ENCODE measurements around the gene SORBS1.

The SORBS1 gene

DNA sequence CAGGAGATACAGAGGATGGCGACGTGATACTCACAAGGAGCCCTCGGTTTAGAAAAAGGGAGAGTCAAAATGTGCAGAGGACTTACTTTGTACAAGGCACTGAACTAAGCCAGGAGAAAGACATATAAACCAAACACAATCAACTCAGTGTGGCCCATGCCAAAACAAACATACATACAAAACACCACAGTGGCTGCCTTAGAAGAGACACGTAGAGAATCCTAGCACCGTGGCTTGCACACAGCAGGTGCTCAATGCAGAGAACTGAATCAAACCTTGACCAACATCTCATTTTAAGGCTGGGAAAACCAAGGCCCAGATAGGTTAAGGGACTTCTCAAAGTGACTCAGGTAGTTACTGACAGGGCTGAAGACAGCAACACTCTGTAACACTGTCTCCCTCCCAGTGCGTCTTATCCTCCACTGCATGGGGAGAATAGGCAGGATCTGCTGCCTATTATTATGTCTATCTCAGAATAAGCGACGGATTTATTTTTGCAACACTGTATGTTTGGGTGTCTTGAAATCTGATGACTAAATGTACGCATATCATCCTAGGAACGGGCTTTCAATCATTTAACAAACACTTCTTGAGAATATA lies 11.0 kb downstream of the SORBS1 start:
- H3K4me3 ChIP-seq (ENCODE audit: low read length), result no peak overlapping the region
- no peak overlapping the region for H3K9ac ChIP-seq (ENCODE audit: low read depth, low read length)
- no peak overlapping the region for H3K27ac ChIP-seq (ENCODE audit: low read depth, low read length)
- peaks cover 3% of the 10 kb centered on the region; the same call in 1 of the 2 replicates for H3K9me3 ChIP-seq (ENCODE audit: insufficient read depth, low read depth, low read length)
- H3K36me3 ChIP-seq (ENCODE audit: insufficient read depth, low read length), result no peaks in the 10 kb centered on the region
- WGBS, result 85% methylated on average over 9 of the region's 10 CpGs
- H3K4me1 ChIP-seq (ENCODE audit: insufficient read depth, low read length), result peaks cover 30% of the 10 kb centered on the region
- no peaks in the 10 kb centered on the region for H3K27me3 ChIP-seq (ENCODE audit: insufficient read depth, low read length)

DNA sequence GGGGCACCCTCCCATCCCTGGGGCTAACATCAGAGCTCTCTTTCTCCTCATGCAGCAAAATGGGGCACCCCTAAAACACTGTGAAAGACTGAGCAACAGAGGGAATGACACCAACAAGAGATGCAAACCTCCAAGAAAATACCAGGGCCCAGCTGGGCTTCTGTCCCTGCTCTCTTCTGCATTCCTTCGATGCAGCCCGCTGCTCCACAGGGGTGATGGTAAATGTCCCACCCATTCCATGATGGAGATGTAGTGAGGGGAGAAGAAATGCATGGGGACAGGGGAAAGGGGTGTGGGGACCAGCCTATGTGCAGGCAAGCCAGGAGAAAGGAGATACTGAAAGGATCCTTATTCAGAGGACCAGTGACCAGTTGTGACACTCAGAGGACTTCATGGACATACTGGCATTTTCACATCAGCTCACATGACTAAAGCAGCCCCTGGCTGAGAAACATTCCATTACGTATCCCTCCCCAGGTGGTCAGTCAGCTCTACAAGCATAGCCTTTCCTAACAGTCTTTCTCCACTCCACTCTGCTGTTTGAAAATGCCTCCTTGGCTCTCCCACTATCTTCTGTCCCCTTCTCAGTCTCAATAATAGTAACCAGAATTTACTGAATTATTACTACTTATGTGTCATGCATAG lies 13.3 kb downstream of the SORBS1 start:
- Histone ChIP-seq H3K9ac (ENCODE audit: low read depth, low read length) (no peak overlapping the region), H3K27me3 (ENCODE audit: insufficient read depth, low read length) (no peaks in the 10 kb centered on the region), H3K4me3 (ENCODE audit: low read length) (no peak overlapping the region), H3K27ac (ENCODE audit: low read depth, low read length) (no peak overlapping the region), H3K9me3 (ENCODE audit: insufficient read depth, low read depth, low read length) (no peaks in the 10 kb centered on the region), H3K36me3 (ENCODE audit: insufficient read depth, low read length) (no peaks in the 10 kb centered on the region), H3K4me1 (ENCODE audit: insufficient read depth, low read length) (peaks cover 43% of the 10 kb centered on the region)
- 54% methylated on average over 3 of the region's 3 CpGs for WGBS

GRCh38 chr10:95547197-95547596 lies 14.0 kb downstream of the SORBS1 start:
- Histone ChIP-seq H3K9ac (ENCODE audit: low read depth, low read length) (no peak overlapping the region), H3K9me3 (ENCODE audit: insufficient read depth, low read depth, low read length) (no peaks in the 10 kb centered on the region), H3K36me3 (ENCODE audit: insufficient read depth, low read length) (no peaks in the 10 kb centered on the region), H3K27me3 (ENCODE audit: insufficient read depth, low read length) (no peaks in the 10 kb centered on the region), H3K27ac (ENCODE audit: low read depth, low read length) (no peak overlapping the region), H3K4me3 (ENCODE audit: low read length) (no peak overlapping the region), H3K4me1 (ENCODE audit: insufficient read depth, low read length) (peaks cover 39% of the 10 kb centered on the region)
- WGBS, result 81% methylated on average over 3 of the region's 3 CpGs

GRCh38 chr10:95545981-95546380 lies 15.2 kb downstream of the SORBS1 start:
- Histone ChIP-seq H3K27me3 (ENCODE audit: insufficient read depth, low read length) (no peaks in the 10 kb centered on the region), H3K27ac (ENCODE audit: low read depth, low read length) (no peak overlapping the region), H3K4me3 (ENCODE audit: low read length) (no peak overlapping the region), H3K9me3 (ENCODE audit: insufficient read depth, low read depth, low read length) (no peaks in the 10 kb centered on the region), H3K9ac (ENCODE audit: low read depth, low read length) (no peak overlapping the region), H3K36me3 (ENCODE audit: insufficient read depth, low read length) (no peaks in the 10 kb centered on the region), H3K4me1 (ENCODE audit: insufficient read depth, low read length) (peaks cover 34% of the 10 kb centered on the region)
- 98% methylated on average over 2 of the region's 2 CpGs for WGBS

- Histone ChIP-seq H3K27me3 (ENCODE audit: insufficient read depth, low read length) (no peaks in the 10 kb centered on the region), H3K9me3 (ENCODE audit: insufficient read depth, low read depth, low read length) (no peaks in the 10 kb centered on the region), H3K9ac (ENCODE audit: low read depth, low read length) (no peak overlapping the region), H3K4me3 (ENCODE audit: low read length) (no peak overlapping the region), H3K4me1 (ENCODE audit: insufficient read depth, low read length) (peaks cover 34% of the 10 kb centered on the region), H3K36me3 (ENCODE audit: insufficient read depth, low read length) (no peaks in the 10 kb centered on the region), H3K27ac (ENCODE audit: low read depth, low read length) (no peak overlapping the region)
- WGBS, result 94% methylated on average over 12 of the region's 12 CpGs
These were observed 16.2 kb downstream of the SORBS1 start for GRCh38 chr10:95544783-95545500.

- no peaks in the 10 kb centered on the region for H3K9me3 ChIP-seq (ENCODE audit: insufficient read depth, low read depth, low read length)
- no peaks in the 10 kb centered on the region for H3K36me3 ChIP-seq (ENCODE audit: insufficient read depth, low read length)
- WGBS, result 84% methylated on average over 2 of the region's 4 CpGs
- H3K9ac ChIP-seq (ENCODE audit: low read depth, low read length), result no peak overlapping the region
- no peaks in the 10 kb centered on the region for H3K27me3 ChIP-seq (ENCODE audit: insufficient read depth, low read length)
- H3K27ac ChIP-seq (ENCODE audit: low read depth, low read length), result no peak overlapping the region
- peaks cover 45% of the 10 kb centered on the region for H3K4me1 ChIP-seq (ENCODE audit: insufficient read depth, low read length)
- no peak overlapping the region for H3K4me3 ChIP-seq (ENCODE audit: low read length)
These were observed 17.7 kb downstream of the SORBS1 start for GRCh38 chr10:95543459-95543858.

DNA sequence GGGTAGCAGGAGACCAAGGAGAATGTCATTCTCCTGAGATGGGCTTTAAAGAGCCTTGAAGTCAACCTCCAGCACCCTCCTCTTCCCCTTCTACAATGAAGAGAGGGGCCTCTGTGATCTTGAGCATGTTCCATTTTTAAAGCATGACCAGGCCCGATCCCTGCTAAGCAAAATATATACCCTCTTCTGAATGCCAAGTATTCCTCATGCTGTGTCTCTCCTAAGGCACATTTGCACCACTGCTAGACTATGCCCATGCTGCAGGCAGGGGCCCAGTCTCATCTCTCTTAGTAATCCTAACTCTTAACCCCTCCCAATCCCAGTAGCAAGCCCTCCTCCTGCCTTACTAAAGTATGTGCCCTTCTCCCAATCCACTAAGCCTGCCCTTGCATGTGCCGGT lies 18.4 kb downstream of the SORBS1 start:
- H3K9me3 ChIP-seq (ENCODE audit: insufficient read depth, low read depth, low read length), result no peaks in the 10 kb centered on the region
- no peak overlapping the region for H3K27ac ChIP-seq (ENCODE audit: low read depth, low read length)
- H3K27me3 ChIP-seq (ENCODE audit: insufficient read depth, low read length), result no peaks in the 10 kb centered on the region
- peaks cover 44% of the 10 kb centered on the region for H3K4me1 ChIP-seq (ENCODE audit: insufficient read depth, low read length)
- 94% methylated on average over 2 of the region's 2 CpGs for WGBS
- H3K9ac ChIP-seq (ENCODE audit: low read depth, low read length), result no peak overlapping the region
- no peak overlapping the region for H3K4me3 ChIP-seq (ENCODE audit: low read length)
- H3K36me3 ChIP-seq (ENCODE audit: insufficient read depth, low read length), result no peaks in the 10 kb centered on the region

DNA sequence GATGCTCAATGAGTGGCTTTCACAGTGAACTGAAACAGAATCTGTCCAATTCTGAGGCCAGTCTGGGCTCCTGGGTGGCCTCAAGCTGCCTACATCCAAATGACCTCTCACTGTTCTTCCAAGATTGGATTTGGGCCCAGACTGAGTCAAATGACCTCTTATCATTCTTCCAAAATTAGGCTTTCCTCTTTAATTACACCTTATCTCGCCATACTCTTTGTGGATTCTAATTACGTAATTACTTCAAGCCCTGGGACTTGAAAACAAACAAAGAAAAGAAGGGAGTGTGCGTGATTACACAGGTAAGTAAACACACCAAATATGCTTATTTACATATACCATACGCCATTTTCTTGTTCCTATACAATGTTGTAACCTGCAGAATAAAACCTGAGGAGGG lies 18.8 kb downstream of the SORBS1 start:
- Histone ChIP-seq H3K4me3 (ENCODE audit: low read length) (no peak overlapping the region), H3K27me3 (ENCODE audit: insufficient read depth, low read length) (no peaks in the 10 kb centered on the region), H3K9ac (ENCODE audit: low read depth, low read length) (no peak overlapping the region), H3K36me3 (ENCODE audit: insufficient read depth, low read length) (no peaks in the 10 kb centered on the region), H3K9me3 (ENCODE audit: insufficient read depth, low read depth, low read length) (no peaks in the 10 kb centered on the region), H3K27ac (ENCODE audit: low read depth, low read length) (no peak overlapping the region), H3K4me1 (ENCODE audit: insufficient read depth, low read length) (peaks cover 41% of the 10 kb centered on the region)
- 100% methylated on average over 3 of the region's 4 CpGs for WGBS

DNA sequence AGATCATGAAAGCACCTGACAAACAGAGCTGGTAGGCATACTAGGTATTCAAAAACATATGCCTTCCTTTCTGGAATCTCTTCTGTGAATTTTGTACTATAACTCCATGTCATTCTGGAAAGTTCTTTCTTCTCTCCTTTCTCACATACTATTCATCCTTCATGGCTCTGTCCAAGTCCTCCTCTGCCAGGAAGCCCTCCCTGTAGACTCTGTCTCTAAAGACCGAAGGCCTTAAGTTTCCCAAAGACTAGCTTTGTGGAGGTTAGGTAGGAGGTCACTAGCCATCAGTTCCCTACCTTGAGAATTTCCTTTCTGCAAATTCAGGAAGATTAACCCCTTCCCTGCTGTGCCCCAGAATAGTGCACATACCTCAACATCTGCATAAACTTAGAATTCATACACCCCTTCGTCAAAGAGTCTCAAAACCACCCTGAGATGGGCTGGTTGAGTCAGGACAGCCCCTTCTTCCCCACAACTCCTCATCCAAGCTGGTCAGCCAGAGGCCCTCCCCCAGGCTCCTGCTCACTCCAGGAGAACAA lies 20.6 kb downstream of the SORBS1 start:
- Histone ChIP-seq H3K4me3 (ENCODE audit: low read length) (no peak overlapping the region), H3K27me3 (ENCODE audit: insufficient read depth, low read length) (no peaks in the 10 kb centered on the region), H3K36me3 (ENCODE audit: insufficient read depth, low read length) (no peaks in the 10 kb centered on the region), H3K9me3 (ENCODE audit: insufficient read depth, low read depth, low read length) (no peaks in the 10 kb centered on the region), H3K9ac (ENCODE audit: low read depth, low read length) (no peak overlapping the region), H3K27ac (ENCODE audit: low read depth, low read length) (no peak overlapping the region), H3K4me1 (ENCODE audit: insufficient read depth, low read length) (peaks cover 41% of the 10 kb centered on the region)
- 14% methylated on average over 2 of the region's 2 CpGs for WGBS

- Histone ChIP-seq H3K4me1 (ENCODE audit: insufficient read depth, low read length) (peaks cover 41% of the 10 kb centered on the region), H3K27me3 (ENCODE audit: insufficient read depth, low read length) (no peaks in the 10 kb centered on the region), H3K4me3 (ENCODE audit: low read length) (no peak overlapping the region), H3K9me3 (ENCODE audit: insufficient read depth, low read depth, low read length) (no peaks in the 10 kb centered on the region), H3K9ac (ENCODE audit: low read depth, low read length) (no peak overlapping the region), H3K36me3 (ENCODE audit: insufficient read depth, low read length) (no peaks in the 10 kb centered on the region), H3K27ac (ENCODE audit: low read depth, low read length) (no peak overlapping the region)
- WGBS, result 68% methylated on average over 7 of the region's 7 CpGs
These were observed 21.4 kb downstream of the SORBS1 start for GRCh38 chr10:95539560-95540284.

DNA sequence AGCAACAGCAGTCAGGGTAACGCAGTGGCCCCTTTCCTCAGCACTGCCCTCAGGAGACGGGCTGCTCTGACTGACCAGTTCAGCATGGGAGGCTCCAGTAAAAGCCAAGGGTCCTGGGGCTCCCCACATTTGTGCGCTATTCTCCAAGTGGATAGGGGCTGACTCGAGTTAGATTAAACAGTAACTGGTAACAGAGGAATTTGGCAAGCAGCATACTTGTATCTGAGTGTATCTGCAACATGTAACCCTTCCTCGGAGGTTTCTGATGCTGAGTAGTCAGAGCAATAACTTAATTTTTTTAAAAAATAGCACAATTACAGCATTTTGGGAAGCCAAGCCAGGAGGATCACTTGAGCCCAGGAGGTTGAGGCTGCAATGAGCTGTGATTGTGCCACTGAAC lies 22.8 kb downstream of the SORBS1 start:
- Histone ChIP-seq H3K4me1 (ENCODE audit: insufficient read depth, low read length) (peaks cover 28% of the 10 kb centered on the region), H3K27me3 (ENCODE audit: insufficient read depth, low read length) (no peaks in the 10 kb centered on the region)

More for the DNA sequence above, 22.8 kb downstream of the SORBS1 start:
- Histone ChIP-seq H3K27ac (ENCODE audit: low read depth, low read length) (no peak overlapping the region), H3K9ac (ENCODE audit: low read depth, low read length) (no peak overlapping the region), H3K4me3 (ENCODE audit: low read length) (no peak overlapping the region), H3K9me3 (ENCODE audit: insufficient read depth, low read depth, low read length) (no peaks in the 10 kb centered on the region), H3K36me3 (ENCODE audit: insufficient read depth, low read length) (no peaks in the 10 kb centered on the region)
- WGBS, result 90% methylated on average over 5 of the region's 5 CpGs
